GM21526 (cell line): Measurements from ENCODE around the gene SPRR3.
"Not testable (repeated sequence)": the region's sequence is repeated elsewhere in the genome, so short reads cannot be mapped to it uniquely, and the experiment has no call there.

Experiments
- ATAC-seq: cut with Tn5 transposase; IDR thresholded peaks from one replicate; pipeline ENCODE4 v1.9.1; 2021; ENCODE audit warnings: moderate library complexity; ENCODE audit not compliant: unreplicated experiment, low FRiP score

SPRR3 gene

DNA sequence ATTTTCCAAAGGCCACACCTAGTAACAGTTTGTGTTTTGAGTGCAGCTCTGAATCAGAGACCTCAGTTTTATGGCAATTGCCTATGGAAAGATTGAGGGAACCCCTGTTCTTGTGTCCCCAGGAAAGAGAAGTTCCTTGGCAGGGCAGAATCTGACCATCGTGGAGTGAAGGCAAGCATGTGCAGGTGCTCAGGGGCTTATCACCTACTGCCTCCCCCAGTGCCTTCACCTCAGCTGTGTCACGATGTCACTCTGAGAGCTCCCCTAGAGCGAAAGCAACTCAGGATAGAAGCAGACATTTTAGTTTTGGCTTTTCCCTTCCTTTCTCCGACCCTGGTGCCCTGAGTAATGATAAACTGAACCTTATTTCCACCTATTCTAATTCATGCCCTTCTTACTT, 19.5 kb upstream of the SPRR3 start:
- no peak for ATAC-seq

DNA sequence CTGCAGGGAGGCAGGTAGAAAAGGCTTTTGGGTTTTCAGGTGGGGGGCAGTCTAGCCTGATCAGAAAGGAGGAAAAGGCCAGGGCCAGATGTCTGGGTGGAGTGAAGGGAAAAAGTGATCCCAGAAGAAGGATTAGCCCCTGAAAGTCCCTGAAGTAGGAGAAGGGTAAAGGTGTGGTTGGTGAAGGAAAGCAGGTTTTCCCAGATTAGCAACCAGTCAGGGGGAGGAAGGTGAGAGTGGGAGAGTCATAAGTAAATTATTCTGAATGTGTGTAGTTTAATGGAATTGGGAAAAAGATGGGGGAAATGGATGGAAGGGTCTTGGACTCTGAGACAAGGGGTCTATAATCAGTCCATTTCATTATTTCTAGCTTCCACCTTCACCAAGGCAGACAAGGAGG, 18.3 kb upstream of the SPRR3 start:
- no peak for ATAC-seq

DNA sequence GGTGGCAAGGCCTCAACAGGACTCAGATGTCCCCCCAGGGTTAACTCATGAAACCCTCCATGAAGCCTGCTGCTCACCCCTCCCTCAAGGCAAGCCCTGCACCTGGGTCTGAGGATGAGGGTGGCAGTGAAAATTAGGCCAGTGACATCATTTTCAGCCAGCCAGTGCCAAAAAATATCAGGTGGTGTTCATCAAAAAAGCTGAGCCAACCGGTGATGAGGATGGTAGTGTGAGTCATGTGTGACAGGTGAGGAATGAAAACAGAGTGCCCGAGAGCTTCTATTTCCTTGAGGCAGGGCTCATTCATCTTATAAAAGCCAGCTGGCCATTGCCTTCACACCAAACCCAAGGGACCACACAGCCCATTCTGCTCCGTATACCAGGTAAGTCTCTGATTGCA, 17.8 kb upstream of the SPRR3 start, which contains the start of gene SPRR1A:
TSS of gene SPRR1A (plus strand) at position 339 of the 400 bp plus-strand sequence. CDS start 1,150 bp downstream, outside the sequence.
- ATAC-seq, result no peak

DNA sequence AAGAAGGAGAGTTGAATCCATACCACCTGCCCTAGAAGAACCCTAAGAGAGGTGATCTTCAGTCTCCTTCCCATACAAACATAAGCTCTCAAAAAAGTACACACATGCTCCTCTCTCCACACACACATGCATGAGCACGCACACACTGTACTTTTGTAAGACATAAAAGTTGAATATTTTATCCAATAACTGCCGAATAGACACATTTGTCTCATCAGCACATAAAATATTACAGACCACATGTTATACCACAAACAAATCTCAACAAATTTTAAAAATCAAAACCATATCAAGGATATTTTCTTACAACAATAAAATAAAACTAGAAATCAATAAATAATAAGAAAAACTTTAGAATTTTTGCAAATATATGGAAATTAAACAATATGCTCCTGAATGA, 15.0 kb upstream of the SPRR3 start:
- no peak for ATAC-seq

DNA sequence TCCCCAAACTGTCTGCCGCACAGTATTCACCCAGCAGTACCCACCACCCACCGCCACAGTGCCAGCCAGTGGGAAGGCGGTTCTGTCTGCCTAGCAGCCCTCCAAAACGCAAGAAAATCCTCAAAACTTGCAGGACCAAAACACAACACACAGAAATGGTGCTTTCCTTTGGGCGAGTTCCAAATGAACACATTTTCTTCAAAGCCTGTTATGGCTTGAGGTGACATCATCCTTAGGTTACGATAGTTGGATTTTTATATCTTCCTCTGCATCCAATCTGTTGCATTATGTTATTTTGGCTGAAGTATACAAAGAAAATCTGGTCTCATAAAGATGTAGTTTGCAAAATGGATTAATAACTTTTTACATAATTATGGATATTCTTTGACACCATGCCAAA, 8.4 kb upstream of the SPRR3 start:
- ATAC-seq, result no peak

DNA sequence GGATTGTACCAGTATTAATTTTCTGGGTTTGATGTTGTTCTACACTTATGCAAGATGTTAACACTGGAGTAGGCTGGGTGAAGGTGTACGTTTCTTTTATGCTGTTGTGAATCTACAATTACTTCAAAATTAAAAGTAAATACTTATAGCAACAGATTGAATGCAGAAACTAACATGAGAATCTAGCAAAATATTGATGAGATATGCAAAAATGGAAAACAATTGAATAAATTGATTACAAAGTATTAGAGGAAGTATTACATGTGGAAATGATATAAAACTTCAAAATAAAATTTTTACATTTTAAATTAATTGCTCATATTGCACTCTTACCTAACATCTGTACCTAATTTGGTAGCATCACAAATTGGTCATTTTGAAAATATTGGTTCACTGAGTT, 5.7 kb upstream of the SPRR3 start:
- no peak for ATAC-seq

DNA sequence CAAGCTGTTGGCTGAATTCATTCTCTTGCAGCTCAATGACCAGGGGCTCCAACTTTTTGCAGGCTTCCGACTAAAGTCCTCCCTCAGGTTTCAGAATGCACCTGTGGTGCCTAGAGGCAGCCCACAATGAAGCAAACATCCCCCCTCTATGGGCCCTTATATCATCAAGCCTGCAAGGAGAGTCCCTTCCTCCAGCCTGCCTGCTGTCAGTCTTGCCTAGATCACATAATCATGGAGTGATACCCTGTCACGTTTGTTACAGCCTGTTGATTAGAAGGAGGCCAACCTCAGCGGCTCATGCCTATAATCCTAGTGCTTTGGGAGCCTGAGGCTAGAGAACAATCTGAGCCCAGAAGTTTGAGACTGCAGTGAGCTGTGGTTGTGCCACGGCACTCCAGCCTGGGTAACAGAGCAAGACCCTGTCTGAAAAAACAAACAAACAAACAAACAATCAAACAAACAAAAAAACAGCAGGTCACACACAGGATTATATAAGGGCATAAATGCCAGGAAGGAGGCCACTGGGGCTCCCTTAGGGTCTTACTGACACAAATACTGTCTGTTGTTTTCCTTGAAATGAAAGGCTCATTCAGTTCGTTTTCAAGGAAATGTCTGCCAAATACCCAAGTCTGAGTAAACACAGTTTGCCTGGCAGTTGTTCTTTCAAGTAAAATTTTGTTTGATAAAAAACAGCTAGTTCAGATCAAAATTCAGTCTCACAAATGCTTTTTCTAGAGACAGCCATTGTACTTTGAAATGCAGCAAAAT, 4.7 kb upstream of the SPRR3 start:
- no peak for ATAC-seq

DNA sequence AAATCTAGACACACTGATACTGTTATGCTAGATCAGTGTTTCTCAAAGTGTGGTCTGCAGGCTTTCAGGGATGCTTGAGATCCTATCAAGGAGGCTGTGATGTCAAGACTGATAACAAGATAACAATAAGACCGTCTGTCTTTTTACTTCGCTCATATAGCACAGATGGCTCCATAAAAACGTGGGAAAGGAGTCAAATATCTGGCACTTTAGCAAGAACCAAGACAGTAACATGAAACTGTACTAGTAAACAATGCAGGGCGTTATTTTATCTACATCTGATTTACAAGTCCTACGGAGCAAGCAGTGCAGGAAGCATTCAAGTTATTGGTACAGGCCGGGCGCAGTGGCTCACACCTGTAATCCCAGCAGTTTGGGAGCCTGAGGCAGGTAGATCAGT, 3.6 kb upstream of the SPRR3 start:
- no peak for ATAC-seq

DNA sequence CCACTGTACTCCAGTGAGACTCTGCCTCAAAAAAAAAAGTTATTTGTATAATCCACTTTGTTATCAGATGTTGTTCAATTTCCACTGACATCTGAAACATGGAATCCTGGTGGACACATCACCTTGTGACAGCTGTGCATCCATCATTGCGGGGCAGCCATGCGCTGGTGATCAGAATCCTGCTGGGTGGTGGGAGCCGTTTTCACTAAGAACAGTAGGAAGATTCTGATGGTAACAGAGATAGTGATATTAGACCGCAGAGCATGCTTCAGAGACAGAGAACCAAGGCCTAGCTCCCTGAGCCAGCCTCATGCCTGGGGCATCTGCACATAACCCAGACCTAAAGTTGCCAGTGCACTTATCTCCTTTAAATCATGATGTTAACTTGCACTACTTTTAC, 3.1 kb upstream of the SPRR3 start:
- no peak for ATAC-seq

DNA sequence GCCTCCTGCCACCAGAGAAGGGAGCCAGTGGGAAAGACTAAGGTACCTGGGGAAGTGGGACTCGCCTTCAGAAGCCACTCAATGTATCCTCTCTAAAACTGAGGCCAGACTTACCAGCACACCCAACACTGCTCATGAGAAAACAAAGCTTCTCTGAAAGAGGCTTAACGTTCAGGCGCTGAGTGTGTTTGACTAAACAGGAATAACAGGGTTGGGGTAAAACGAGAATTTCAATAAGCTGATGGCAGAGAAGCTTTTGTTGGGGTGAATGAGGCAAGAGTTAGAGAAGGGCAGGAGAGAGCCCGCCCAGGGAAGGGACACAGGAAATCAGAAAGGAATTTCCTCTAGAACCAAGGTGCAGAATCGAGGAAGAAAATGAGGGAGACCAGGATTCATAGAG, 1.7 kb upstream of the SPRR3 start:
- no peak for ATAC-seq

DNA sequence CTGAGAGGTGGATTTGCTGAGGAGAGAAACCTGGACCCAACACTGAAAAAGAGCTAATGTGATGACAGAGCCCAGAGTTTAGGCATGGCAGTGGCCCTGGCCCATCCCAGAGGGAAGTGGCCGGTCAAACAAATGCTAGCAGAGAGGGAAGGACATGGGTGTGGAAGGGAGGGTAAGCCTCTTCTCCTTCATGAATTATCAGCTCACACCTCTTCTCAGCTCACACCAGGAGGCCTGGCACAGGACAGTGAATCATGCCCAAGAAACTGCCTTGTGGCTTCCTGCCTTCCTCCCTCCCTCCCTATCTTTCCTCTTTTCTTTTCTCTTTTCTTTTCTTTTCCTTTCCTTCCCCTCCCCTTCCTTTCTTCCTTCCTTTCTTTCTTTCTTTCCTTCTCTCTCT, 1.3 kb upstream of the SPRR3 start:
- no peak for ATAC-seq

DNA sequence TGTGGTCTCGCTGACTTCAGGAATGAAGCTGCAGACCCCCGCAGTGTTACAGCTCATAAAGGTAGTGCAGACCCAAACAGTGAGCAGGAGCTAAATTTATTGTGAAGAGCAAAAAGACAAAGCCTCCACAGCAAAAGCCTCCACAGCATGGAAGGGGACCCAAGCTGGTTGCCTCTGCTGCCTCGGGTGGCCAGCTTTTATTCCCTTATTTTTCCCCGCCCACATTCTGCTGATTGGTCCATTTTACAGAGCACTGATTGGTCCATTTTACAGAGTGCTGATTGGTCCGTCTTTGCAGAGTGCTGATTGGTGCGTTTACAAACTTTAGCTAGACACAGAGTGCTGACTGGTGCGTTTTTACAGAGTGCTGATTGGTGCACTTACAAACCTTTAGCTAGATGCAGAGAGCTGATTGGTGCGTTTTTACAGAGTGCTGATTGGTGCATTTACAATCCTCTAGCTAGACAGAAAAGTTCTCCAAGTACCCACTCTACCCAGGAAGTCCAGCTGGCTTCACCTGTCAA, 9.7 kb downstream of the SPRR3 start:
- not testable (repeated sequence) for ATAC-seq

DNA sequence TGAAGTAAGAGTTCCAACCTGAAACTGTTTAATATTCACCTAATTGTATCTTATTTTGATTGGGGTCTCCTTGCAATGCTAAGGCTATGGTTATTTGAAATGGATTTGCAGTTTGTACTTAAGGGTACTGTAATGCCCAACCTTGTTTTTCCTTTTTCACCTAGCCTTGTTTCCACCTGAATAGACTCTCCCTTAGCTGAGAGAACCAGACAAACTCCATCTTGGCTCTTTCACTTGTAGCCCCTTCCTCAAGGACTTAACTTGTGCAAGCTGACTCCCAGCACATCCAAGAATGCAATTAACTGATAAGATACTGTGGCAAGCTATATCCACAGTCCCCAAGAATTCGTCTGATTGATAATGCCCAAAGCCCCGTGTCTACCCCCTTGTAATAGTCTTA, 20.3 kb downstream of the SPRR3 start:
- not testable (repeated sequence) for ATAC-seq

DNA sequence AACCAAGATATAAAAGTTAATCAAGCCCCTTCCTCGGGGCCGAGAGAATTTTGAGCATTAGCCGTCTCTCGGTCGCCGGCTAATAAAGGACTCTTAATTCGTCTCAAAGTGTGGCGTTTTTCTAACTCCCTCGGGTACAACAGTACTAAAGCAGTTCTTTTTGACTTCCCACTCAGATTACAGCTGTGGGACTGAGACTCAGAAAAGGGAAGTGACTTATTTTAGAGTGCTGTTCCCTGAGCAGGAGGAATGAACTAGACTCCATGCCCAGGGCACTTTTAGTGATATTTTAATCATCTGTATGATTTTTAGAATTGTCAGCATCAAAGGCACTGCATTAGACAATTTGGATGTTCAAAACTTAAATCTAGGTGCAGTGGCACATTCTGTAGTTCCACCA, 20.8 kb downstream of the SPRR3 start:
- ATAC-seq, result not testable (repeated sequence)

DNA sequence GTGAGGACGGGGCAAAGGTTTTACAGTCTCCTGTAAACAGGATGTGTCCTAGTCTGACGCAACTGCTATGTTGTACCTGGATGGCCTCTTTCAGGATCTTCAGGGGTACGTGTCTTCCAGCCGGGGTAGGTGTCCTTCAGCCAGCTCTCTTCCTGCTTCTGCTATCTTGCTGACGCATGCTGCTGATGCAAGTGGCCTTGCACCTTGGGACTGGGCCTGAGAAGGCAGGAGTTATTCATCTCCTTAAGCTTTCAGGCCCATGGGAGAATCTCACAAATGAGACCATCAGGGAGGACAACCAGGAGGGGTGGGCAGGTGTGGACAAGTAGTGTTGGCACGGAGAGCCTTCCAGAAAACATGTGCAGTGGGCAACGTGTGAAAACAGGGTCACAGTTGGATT, 21.6 kb downstream of the SPRR3 start:
- no peak for ATAC-seq

DNA sequence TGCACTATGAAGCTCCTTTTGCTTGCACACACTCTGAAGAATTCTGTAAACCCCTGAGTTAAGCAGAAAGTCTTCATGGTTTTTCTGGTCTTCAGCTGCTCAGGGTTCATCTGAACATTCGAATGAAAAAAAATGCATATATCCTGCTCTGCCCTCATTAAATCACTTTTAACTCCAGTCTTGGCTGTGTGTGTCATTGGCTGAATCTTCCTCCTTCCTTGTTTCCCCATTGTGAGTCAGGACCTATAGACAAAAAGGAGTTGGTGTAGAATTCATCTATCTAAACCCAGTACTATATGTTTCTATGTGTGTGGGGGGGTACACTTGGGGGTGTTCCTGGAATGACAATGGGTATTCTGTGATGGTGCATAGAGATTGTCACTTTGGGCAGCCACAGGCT, 22.9 kb downstream of the SPRR3 start:
- no peak for ATAC-seq

DNA sequence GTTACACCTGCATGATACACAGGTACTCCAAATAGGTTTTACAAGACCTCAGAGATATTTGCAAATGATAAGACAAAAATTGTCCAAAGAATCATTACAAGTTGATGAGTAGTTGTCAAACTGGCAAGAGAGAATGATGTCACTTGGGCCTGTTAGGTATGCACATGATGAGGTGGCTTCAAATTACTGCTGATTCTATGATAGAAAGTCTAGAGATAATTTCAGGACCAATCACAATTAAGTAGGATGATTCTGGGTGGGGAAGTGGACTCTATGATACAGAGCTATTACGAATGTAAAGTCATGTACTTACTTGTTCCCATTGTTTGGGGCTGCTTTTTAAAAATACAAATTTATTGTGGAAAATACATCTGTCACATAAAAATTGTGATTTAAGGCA, 24.2 kb downstream of the SPRR3 start:
- ATAC-seq, result no peak

DNA sequence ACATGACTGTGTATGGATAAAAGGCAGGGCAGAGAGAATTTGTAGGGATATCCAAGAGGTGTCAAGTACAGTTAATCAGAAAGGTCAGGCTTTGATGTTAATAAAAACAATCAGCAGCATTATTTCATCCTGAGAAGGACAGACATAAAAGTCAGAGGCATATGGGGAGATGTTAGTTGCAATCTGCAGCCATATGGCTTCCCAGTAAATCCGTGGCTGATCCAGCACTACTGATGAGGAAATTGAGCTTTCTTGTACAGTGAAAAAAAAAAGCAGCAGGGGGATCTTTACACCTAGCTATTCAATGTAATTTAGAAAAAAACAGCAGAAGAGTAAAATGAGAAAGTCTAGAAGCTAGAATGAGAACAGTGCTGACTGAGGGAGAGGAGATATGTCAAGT, 27.2 kb downstream of the SPRR3 start:
- no peak for ATAC-seq

DNA sequence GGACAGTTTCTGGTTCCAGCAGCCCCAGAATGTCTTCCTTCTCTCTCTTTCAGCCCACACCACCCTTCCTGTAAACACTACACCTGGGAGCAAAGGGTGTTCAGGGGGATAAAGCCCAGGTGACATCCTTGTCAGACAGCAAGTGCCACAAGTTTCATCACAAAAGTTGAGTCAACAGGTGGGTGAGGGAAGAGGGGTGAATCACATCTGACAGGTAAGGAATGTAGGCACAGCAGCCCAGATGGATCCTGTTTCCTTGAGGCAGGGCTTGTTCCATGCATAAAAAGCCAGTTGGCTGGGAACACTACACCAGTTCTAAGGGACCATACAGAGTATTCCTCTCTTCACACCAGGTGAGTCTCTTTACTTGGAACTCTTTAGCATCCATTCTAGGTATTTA, 29.3 kb downstream of the SPRR3 start, which contains the start of gene SPRR1B:
TSS of gene SPRR1B (plus strand) at position 309 of the 400 bp plus-strand sequence. CDS start 1,143 bp downstream, outside the sequence.
- no peak for ATAC-seq

DNA sequence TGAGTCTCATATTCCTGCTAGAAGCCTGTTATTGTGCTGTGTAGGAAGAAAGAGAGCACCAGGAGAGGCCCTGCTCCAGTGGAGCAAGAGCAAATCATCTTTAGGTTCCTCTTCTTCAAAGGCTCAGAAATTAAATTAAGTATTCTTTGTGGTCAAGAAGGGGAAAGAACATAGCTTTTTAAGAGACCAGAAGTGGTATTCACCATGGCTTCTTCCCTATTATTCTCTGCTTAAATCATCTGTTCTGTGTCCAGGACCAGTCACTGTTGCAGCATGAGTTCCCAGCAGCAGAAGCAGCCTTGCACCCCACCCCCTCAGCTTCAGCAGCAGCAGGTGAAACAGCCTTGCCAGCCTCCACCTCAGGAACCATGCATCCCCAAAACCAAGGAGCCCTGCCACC, 30.5 kb downstream of the SPRR3 start:
- ATAC-seq, result no peak

DNA sequence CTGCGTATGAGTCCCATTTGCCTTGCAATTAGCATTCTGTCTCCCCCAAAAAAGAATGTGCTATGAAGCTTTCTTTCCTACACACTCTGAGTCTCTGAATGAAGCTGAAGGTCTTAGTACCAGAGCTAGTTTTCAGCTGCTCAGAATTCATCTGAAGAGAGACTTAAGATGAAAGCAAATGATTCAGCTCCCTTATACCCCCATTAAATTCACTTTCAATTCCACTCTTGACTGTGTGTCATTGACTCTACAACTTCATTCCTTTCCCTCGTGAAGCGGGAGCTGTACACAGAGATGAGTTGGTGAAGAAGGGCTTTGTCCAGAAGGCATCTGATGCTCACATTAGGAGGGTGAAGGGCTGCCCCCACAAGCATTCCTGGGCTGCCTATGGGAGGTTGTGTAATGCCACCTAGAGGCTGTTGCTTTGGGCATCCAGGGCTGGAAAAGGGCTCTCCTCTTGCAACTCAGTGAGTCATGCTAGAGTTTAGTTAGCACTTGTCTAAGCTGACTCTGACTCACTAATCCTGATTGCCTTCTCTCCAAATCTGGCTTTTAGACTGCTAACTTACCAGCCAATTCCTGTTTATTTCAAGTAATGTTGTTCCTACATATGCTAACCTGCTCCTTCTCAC, 31.2 kb downstream of the SPRR3 start:
- no peak for ATAC-seq

DNA sequence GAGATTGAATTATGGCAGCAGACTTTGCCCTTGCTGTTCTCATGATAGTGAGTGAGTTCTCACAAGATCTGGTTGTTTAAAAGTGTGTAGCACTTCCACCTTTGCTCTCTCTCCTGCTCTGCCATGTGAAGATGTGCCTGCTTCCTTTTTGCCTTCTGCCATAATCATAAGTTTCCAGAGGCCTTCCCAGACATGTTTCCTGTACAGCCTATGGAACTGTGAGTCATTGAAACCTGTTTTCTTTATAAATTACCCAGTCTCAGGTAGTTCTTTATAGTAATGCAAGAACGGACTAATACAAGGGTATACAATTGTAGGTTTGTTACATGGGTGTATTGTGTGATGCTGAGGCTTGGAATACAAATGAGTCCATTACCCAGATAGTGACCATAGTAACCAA, 33.7 kb downstream of the SPRR3 start:
- no peak for ATAC-seq
